CD14-positive monocyte (primary cell): ENCODE data around the gene TMEM114. TPM values are rescaled to one million over a fixed set of nuclear protein-coding genes. Genes with fewer than 3 reads are reported as not detected.

Source experiments
- DNase-seq, 3 donors: peaks; one replicate each; pipeline ENCODE4 v3.0.0-alpha.2; 2011 to 2022
- H2AFZ ChIP-seq: 2 replicates; pipeline ENCODE4 v1.6.0; 2012; ENCODE audit warnings: mild to moderate bottlenecking, low read depth, low read length, inconsistent platforms; ENCODE audit not compliant: insufficient read depth, poor library complexity, severe bottlenecking
- H3K27ac ChIP-seq, 2 donors: 1 replicate in 1 of 2; 2 replicates in 1 of 2; pipeline ENCODE4 v1.5.1; 2012 to 2013; ENCODE audit warnings: low read length in 2 of 2, control low read depth in 1 of 2, inconsistent platforms in 1 of 2, low read depth in 1 of 2, mild to moderate bottlenecking in 1 of 2
- H3K27me3 ChIP-seq, 2 donors: one replicate each; pipeline versions ENCODE4 v1.6.0 to v1.6.1; 2011 to 2013; ENCODE audit warnings: low read length in 2 of 2; ENCODE audit not compliant: control insufficient read depth in 2 of 2, insufficient read depth in 2 of 2
- H3K36me3 ChIP-seq, 2 donors: replicated peaks in 1 of 2; 1 replicate in 1 of 2; 2 replicates in 1 of 2; pipeline versions ENCODE4 v1.5.1 to v1.6.1; 2012 to 2013; ENCODE audit warnings: low read length in 2 of 2, control low read depth in 1 of 2, inconsistent platforms in 1 of 2, mild to moderate bottlenecking in 1 of 2; ENCODE audit not compliant: insufficient read depth in 2 of 2, control insufficient read depth in 1 of 2
- H3K4me1 ChIP-seq, 2 donors: 1 replicate in 1 of 2; 2 replicates in 1 of 2; pipeline versions ENCODE4 v1.5.1 to v1.6.1; 2012 to 2013; ENCODE audit warnings: low read length in 2 of 2, control low read depth in 1 of 2, inconsistent platforms in 1 of 2, mild to moderate bottlenecking in 1 of 2, moderate library complexity in 1 of 2; ENCODE audit not compliant: insufficient read depth in 2 of 2, control insufficient read depth in 1 of 2
- H3K4me2 ChIP-seq: replicated peaks from 2 replicates; pipeline ENCODE3; 2012; ENCODE audit warnings: low read length, moderate library complexity, mild to moderate bottlenecking; ENCODE audit not compliant: poor library complexity, severe bottlenecking; ENCODE audit errors: extremely low read depth
- H3K4me3 ChIP-seq, 3 experiments: fragments of 200-600 bp in 1 of 3; sonication (generic) in 1 of 3; replicated peaks in 1 of 3; 1 replicate in 2 of 3; 2 replicates in 1 of 3; pipeline ENCODE4 v1.5.1; 2011 to 2013; ENCODE audit warnings: low read length in 3 of 3, mild to moderate bottlenecking in 3 of 3, control low read depth in 2 of 3, low read depth in 2 of 3, inconsistent platforms in 1 of 3, moderate library complexity in 1 of 3
- H3K79me2 ChIP-seq: 2 replicates; pipeline ENCODE4 v1.6.0; 2012; ENCODE audit warnings: mild to moderate bottlenecking, control low read depth, inconsistent platforms, low read length, moderate library complexity; ENCODE audit not compliant: insufficient read depth
- H3K9ac ChIP-seq: 2 replicates; pipeline ENCODE4 v1.6.0; 2017; ENCODE audit warnings: low read length, mild to moderate bottlenecking; ENCODE audit not compliant: insufficient read depth, poor library complexity, severe bottlenecking
- H3K9me3 ChIP-seq, 2 donors: replicated peaks in 1 of 2; 1 replicate in 1 of 2; 2 replicates in 1 of 2; pipeline versions ENCODE4 v1.5.1 to v1.6.1; 2012 to 2013; ENCODE audit warnings: low read length in 2 of 2, control low read depth in 1 of 2; ENCODE audit not compliant: control insufficient read depth in 1 of 2, insufficient read depth in 1 of 2
- H4K20me1 ChIP-seq: 2 replicates; pipeline ENCODE4 v1.6.0; 2012; ENCODE audit warnings: mild to moderate bottlenecking, low read length, control low read depth, moderate library complexity; ENCODE audit not compliant: insufficient read depth
- H3K27ac Mint-ChIP-seq, 7 donors: one replicate each; pipeline ENCODE4 v1.8.0; 2020; ENCODE audit warnings: mild to moderate bottlenecking in 7 of 7, mixed read lengths in 7 of 7, moderate library complexity in 6 of 7, inconsistent platforms in 2 of 7
- H3K27me3 Mint-ChIP-seq, 3 donors: one replicate each; pipeline ENCODE4 v1.8.0; 2021 to 2022; ENCODE audit warnings: low read depth in 3 of 3, mild to moderate bottlenecking in 3 of 3, mixed read lengths in 3 of 3, moderate library complexity in 3 of 3, inconsistent platforms in 1 of 3
- H3K36me3 Mint-ChIP-seq, 2 donors: one replicate each; pipeline ENCODE4 v1.8.0; 2020; ENCODE audit warnings: mixed read lengths in 2 of 2, inconsistent platforms in 1 of 2, mild to moderate bottlenecking in 1 of 2
- H3K4me1 Mint-ChIP-seq: one replicate; pipeline ENCODE4 v1.8.0; 2020; ENCODE audit warnings: mild to moderate bottlenecking, mixed read lengths
- H3K4me3 Mint-ChIP-seq, 2 donors: one replicate each; pipeline ENCODE4 v1.8.0; 2020; ENCODE audit warnings: mild to moderate bottlenecking in 2 of 2, mixed read lengths in 2 of 2, moderate library complexity in 1 of 2
- H3K9me3 Mint-ChIP-seq, 7 donors: one replicate each; pipeline ENCODE4 v1.8.0; 2020 to 2022; ENCODE audit warnings: mixed read lengths in 7 of 7, mild to moderate bottlenecking in 6 of 7, moderate library complexity in 6 of 7, inconsistent platforms in 2 of 7
- CTCF ChIP-seq: fragments of 200-600 bp; IDR thresholded peaks from one replicate; pipeline ENCODE4 v1.8.0; 2022; ENCODE audit warnings: antibody characterized with exemption, mild to moderate bottlenecking
- WGBS: methylation state at CpG from one replicate; pipeline ENCODE4 v1.1.5; 2013; ENCODE audit warnings: missing lambda C conversion rate; ENCODE audit not compliant: insufficient coverage; 5-methylcytosine and 5-hydroxymethylcytosine counted together
- intact Hi-C, 2 donors: fragments of 100-400 bp; cut with micrococcal nuclease; formaldehyde crosslinking; loops; one replicate each; pipeline versions ENCODE4 v1.15.0 to v1.15.1; 2023
- polyA plus RNA-seq, 3 donors: library from polyadenylated mRNA; depleted of rRNA in 1 of 3; unstranded in 2 of 3; stranded (reverse) in 1 of 3; fragments of 300-500 nt in 2 of 3; fragments of >200 nt in 1 of 3; fragmentation: Illumina TruSeq in 2 of 3; gene quantifications; 1 replicate in 2 of 3; 2 replicates in 1 of 3; pipeline ENCODE4 v1.2.3, GENCODE V29; 2012 to 2021

The TMEM114 gene
- polyA plus RNA-seq, 3 donors = not detected

GRCh38 chr16:8621222-8621571, 30.9 kb upstream of the TMEM114 start:
- Histone ChIP-seq H3K36me3 (peaks cover 9 to 24% of the 10 kb centered on the region in 2 donors), H3K9ac (peak overlapping the region; percentile 96), H2AFZ (peak overlapping the region; percentile 81), H3K4me2 (peak overlapping the region; percentile 85), H3K79me2 (peaks cover 48% of the 10 kb centered on the region), H3K9me3 (no peaks in the 10 kb centered on the region), H3K27ac (peak overlapping the region in 1 of 2 donors; percentile 97), H4K20me1 (no peaks in the 10 kb centered on the region), H3K4me3 (peak overlapping the region; percentile 73 to 94 (median 91)), H3K4me1 (peaks cover 12 to 13% of the 10 kb centered on the region in 2 donors), H3K27me3 (peaks cover 9 to 17% of the 10 kb centered on the region in 2 donors)
- peaks cover 21 to 22% of the 10 kb centered on the region in 2 donors for H3K36me3 Mint-ChIP-seq
- WGBS = 0% methylated on average over 2 of the region's 12 CpGs
- H3K9me3 Mint-ChIP-seq = peaks cover 0 to 3% (median 0%) of the 10 kb centered on the region in 7 donors
- peaks cover 25 to 35% (median 29%) of the 10 kb centered on the region in 3 donors for H3K27me3 Mint-ChIP-seq
- no peak for DNase-seq
- H3K4me3 Mint-ChIP-seq = peak overlapping the region; percentile 94 to 97
- H3K27ac Mint-ChIP-seq = peak overlapping the region; percentile 23 to 99 (median 95)
- no peak for TF ChIP-seq CTCF
- H3K4me1 Mint-ChIP-seq = peaks cover 25% of the 10 kb centered on the region
- intact Hi-C loops = no loop called here

GRCh38 chr16:8620535-8620934, 30.2 kb upstream of the TMEM114 start:
- Mint-ChIP-seq H3K27me3 (peaks cover 27 to 40% (median 32%) of the 10 kb centered on the region in 3 donors), H3K4me1 (peaks cover 25% of the 10 kb centered on the region), H3K4me3 (peak overlapping the region in 1 of 2 donors; percentile 97), H3K9me3 (peaks cover 0 to 3% (median 0%) of the 10 kb centered on the region in 7 donors), H3K36me3 (peaks cover 14 to 15% of the 10 kb centered on the region in 2 donors), H3K27ac (peak overlapping the region in 2 of 7 donors; percentile 65 to 96)
- Histone ChIP-seq H3K4me2 (no peak overlapping the region), H3K79me2 (peaks cover 41% of the 10 kb centered on the region), H4K20me1 (no peaks in the 10 kb centered on the region), H3K4me3 (no peak overlapping the region), H3K36me3 (peaks cover 3 to 17% of the 10 kb centered on the region in 2 donors), H3K9me3 (no peaks in the 10 kb centered on the region), H3K27ac (no peak overlapping the region), H3K4me1 (peaks cover 12 to 13% of the 10 kb centered on the region in 2 donors), H3K27me3 (peaks cover 13 to 17% of the 10 kb centered on the region in 2 donors), H3K9ac (no peak overlapping the region), H2AFZ (no peak overlapping the region)
- no peak for DNase-seq
- intact Hi-C loops = no loop called here
- TF ChIP-seq CTCF = no peak
- WGBS = 100% methylated on average over 1 of the region's 6 CpGs
